Cardiac muscle cell (in vitro differentiated cells and primary cell): Measurements from ENCODE around the gene INTS1. TPM values are rescaled to one million over a fixed set of nuclear protein-coding genes. Genes with fewer than 3 reads are reported as not detected.

Source experiments
- DNase-seq, 2 donors: peaks; one replicate each; pipeline versions ENCODE4 v3.0.0 to v3.0.0-alpha.2; 2010 to 2017; ENCODE audit warnings: low read depth in 1 of 2, low spot score in 1 of 2
- H3K27ac ChIP-seq: fragments of 200-600 bp; sonication (generic); 2 replicates; pipeline ENCODE4 v1.5.1; 2016
- H3K27me3 ChIP-seq: fragments of 200-600 bp; sonication (generic); 2 replicates; pipeline ENCODE4 v1.6.0; 2016; ENCODE audit warnings: control low read depth
- H3K36me3 ChIP-seq: fragments of 200-600 bp; sonication (generic); 2 replicates; pipeline ENCODE4 v1.5.1; 2016; ENCODE audit warnings: control low read depth
- H3K4me1 ChIP-seq: fragments of 200-600 bp; sonication (generic); 2 replicates; pipeline ENCODE4 v1.8.1; 2017; ENCODE audit warnings: low read depth, mild to moderate bottlenecking, mixed run types
- H3K4me3 ChIP-seq: fragments of 200-600 bp; sonication (generic); 2 replicates; pipeline ENCODE4 v1.5.1; 2016; ENCODE audit warnings: mild to moderate bottlenecking
- H3K9me3 ChIP-seq: fragments of 200-600 bp; sonication (generic); 2 replicates; pipeline ENCODE4 v1.5.1; 2017; ENCODE audit warnings: low read depth, mild to moderate bottlenecking, control low read depth
- polyA plus RNA-seq: library from polyadenylated mRNA; unstranded; fragments of >200 nt; fragmentation: Nextera tagmentation; extraction: Ambion mirVana; gene quantifications from 2 replicates; pipeline ENCODE4 v1.2.1, GENCODE V29; 2016
- total RNA-seq: library from RNA; depleted of rRNA; stranded (reverse); fragments of >200 nt; gene quantifications from 2 replicates; pipeline ENCODE4 v1.2.3, GENCODE V29; 2016
- TF ChIP-seq, protein P1 (sequence below): IDR thresholded peaks from 2 replicates; pipeline ENCODE4 v1.5.1; 2012; ENCODE audit warnings: low read depth, mild to moderate bottlenecking, low read length

Gene INTS1
- total and polyA plus RNA-seq, 2 experiments from 2014 or later, result 54.5 to 132 TPM

DNA sequence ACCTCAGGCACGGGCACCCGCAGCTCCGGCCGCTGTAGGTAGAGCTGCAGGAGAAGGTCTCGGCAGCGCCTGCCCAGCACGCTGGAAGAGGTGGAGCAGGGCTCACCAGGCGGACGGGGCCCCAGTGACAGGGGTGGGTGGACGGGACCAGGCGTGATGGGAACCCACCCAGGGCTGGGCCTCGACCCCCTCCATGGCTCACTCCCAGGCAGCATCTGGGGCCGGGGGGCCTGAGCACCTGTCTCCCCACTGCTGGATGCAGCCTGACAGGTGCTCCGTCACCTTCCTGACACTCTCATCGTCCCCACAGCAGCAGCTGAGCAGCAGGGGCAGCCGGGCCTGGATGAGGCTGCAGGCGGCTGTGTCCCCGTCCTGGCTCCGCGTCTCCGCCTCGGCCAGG lies 28.2 kb downstream of the INTS1 start:
- TF ChIP-seq, protein P1, sequence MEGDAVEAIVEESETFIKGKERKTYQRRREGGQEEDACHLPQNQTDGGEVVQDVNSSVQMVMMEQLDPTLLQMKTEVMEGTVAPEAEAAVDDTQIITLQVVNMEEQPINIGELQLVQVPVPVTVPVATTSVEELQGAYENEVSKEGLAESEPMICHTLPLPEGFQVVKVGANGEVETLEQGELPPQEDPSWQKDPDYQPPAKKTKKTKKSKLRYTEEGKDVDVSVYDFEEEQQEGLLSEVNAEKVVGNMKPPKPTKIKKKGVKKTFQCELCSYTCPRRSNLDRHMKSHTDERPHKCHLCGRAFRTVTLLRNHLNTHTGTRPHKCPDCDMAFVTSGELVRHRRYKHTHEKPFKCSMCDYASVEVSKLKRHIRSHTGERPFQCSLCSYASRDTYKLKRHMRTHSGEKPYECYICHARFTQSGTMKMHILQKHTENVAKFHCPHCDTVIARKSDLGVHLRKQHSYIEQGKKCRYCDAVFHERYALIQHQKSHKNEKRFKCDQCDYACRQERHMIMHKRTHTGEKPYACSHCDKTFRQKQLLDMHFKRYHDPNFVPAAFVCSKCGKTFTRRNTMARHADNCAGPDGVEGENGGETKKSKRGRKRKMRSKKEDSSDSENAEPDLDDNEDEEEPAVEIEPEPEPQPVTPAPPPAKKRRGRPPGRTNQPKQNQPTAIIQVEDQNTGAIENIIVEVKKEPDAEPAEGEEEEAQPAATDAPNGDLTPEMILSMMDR, result no peak
- Histone ChIP-seq H3K36me3 (peaks cover 16% of the 10 kb centered on the region), H3K4me1 (no peaks in the 10 kb centered on the region), H3K4me3 (no peak overlapping the region), H3K9me3 (no peaks in the 10 kb centered on the region), H3K27me3 (no peaks in the 10 kb centered on the region), H3K27ac (no peak overlapping the region)
- no peak for DNase-seq

DNA sequence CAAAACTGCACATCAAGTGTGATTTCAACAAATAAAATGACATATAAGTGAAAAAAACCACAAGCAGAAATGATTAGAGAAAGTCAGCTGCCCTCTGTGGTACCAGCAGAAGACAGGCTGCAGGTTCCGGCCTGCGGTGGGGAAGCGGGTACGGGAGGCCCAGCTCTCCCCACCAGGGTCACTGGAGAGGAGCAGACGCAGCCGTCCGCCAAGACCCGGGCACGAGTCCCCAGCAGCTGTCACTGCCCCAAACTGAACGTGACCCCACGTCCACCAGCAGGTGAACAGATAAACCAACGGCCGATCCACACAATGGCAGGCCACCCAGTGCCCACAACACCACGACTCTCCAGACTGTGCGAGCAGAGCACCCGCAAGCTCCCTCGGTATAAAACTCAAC lies 28.8 kb downstream of the INTS1 start:
- Histone ChIP-seq H3K9me3 (no peaks in the 10 kb centered on the region), H3K27ac (no peak overlapping the region), H3K4me3 (no peak overlapping the region), H3K27me3 (no peaks in the 10 kb centered on the region), H3K4me1 (no peaks in the 10 kb centered on the region), H3K36me3 (peaks cover 18% of the 10 kb centered on the region)
- TF ChIP-seq, protein P1, result no peak
- DNase-seq, result no peak

DNA sequence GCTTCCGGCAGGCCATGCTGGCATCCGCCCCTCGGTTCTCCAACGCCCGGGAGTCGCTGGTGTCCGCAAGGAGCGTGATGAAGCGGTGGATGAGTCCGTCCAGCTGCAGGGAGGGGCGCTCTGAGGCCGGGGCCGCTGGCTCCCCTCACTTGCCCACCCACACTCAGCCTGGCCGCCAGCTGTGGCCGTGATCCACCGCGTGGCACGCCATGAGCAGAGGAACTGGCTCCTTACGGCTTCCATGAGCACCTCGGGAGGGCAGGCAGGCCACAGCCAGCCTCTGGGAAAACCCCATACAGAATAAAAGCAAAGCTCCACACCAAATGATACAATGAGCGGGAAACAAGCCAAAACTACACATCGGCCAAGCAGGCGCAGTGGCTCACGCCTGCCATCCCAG lies 29.5 kb downstream of the INTS1 start:
- Histone ChIP-seq H3K4me1 (no peaks in the 10 kb centered on the region), H3K27ac (no peak overlapping the region), H3K27me3 (no peaks in the 10 kb centered on the region), H3K36me3 (peaks cover 21% of the 10 kb centered on the region), H3K9me3 (no peaks in the 10 kb centered on the region), H3K4me3 (no peak overlapping the region)
- TF ChIP-seq, protein P1, result no peak
- DNase-seq, result no peak

DNA sequence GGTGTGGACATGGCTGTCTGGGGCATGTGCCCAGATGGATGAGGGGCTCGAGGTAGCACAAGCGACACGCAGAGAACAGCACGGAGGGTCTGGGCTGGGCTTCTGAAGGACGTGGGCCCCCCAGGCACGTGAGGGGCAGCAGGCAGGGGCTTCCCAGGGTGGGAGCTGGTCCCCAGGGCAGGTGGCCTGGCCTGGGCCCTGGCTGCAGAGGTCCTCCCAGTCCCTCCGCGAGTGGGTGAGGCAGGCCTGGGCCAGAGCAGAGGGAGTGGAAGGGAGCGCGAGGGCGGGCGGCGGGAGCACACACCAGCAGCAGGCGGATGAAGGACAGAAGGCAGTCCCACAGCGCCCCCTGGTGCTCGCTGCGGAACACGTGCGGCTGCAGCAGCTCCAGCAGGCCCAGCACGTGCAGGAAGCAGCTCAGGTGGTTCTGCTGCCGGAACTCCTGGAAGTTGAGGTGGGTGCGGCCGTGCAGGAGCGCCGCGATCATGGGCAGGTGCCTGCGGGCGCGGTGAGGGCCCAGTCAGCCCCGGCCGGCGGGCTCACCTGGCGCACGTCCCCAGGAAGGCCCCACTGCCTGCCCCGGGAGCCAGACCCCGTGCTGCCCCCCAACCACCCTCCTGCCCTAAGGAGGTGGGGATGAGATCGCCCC lies 30.2 kb downstream of the INTS1 start:
- TF ChIP-seq, protein P1, result peak; percentile 80
- peaks cover 21% of the 10 kb centered on the region for H3K36me3 ChIP-seq

DNA sequence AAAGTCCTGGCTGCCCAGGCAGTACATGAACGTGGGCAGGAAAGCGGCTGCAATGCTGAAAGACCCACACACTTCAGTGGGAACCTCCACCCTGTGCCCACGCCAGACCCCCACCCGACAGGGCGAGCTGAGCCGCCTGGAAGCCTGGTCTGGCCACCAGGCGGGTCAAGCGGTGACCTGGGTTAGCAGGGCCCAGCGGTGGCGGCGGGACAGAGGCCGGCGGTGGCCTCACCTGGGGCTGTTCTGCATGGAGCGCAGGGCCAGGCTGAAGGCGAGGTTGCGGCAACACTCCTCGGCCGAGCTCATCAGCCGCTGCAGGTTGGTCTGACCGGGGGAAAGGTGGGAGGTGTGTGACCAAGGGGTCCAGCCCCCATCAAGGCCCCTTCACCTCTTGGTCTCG lies 33.3 kb downstream of the INTS1 start:
- H3K4me3 ChIP-seq, result no peak overlapping the region
- H3K27ac ChIP-seq, result no peak overlapping the region
- H3K36me3 ChIP-seq, result peaks cover 11% of the 10 kb centered on the region
- TF ChIP-seq, protein P1, result no peak
- H3K9me3 ChIP-seq, result no peaks in the 10 kb centered on the region
- H3K4me1 ChIP-seq, result peaks cover 8% of the 10 kb centered on the region
- no peak for DNase-seq
- H3K27me3 ChIP-seq, result no peaks in the 10 kb centered on the region

More for the DNA sequence above, 30.2 kb downstream of the INTS1 start:
- no peaks in the 10 kb centered on the region for H3K4me1 ChIP-seq
- DNase-seq, result peak; percentile 90 to 91
- H3K9me3 ChIP-seq, result no peaks in the 10 kb centered on the region
- H3K27ac ChIP-seq, result no peak overlapping the region
- H3K27me3 ChIP-seq, result no peaks in the 10 kb centered on the region
- H3K4me3 ChIP-seq, result no peak overlapping the region
